HG03571 (cell line): ENCODE results near the gene GUCA1C.
A peak's percentile ranks its signal among the peaks of the same experiment; 100 is the strongest.

Experiments
- ATAC-seq: cut with Tn5 transposase; IDR thresholded peaks from one replicate; pipeline ENCODE4 v1.9.1; 2021; ENCODE audit not compliant: unreplicated experiment

The GUCA1C gene

DNA sequence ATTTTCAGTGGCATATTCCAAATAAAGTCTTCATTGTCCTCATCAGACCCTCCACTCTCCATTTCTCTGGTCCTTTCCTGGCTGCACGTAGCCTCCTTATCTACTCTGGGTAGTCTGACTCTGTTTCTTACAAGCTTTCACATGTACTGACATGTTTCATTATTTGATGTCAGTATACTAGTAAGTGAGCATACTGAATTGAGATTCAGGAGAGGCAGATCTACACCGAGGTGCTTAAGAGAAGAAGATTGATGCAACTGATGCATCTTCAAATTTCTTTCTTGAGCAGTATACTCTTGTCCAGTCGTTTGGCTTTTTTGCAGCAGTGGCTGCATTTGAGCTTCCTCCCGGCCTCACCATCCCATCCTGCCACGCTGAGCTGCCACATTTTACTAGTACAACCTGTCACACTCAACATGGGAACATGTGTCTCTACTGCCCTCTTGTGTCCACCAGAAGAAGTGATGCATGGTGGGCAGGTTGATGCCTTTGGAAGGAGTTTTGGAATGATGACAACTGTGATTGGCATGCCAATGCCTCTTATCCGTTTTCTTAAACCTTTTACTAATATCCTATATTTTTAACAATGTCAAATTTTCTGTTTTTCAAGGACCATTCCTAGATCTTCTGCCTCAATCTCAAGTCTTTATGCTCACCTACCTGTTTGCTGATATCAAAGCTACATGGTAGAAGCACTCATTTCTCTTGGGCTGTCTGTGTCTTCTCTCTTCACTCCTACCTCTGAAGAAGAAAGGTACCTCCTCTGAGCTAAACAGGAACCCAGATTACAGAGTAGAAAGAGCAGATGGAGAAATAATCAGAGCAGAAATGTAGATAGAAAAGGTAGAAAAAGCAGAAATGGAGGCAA, 38.7 kb downstream of the GUCA1C start:
- peak; percentile 91 for ATAC-seq

DNA sequence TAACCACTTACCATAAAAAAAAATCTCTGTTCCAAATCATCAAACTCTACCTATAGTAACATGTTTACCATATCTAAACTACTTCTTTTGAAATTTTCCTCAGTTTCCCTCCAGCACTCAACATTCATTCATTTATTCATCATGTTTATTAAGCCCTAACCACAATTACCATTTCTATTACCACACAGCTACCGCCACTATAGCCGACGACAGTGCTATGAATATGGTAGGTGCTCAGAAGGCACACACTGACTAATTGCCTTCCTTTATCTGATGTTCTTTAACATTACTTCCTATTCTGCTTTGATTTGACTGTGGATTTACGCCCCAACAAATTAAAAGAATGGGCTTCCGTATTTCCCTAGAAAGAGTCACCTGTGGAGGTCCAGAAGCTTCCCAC, 43.9 kb downstream of the GUCA1C start:
- ATAC-seq = no peak

GRCh38 chr3:108907194-108907593, 46.5 kb downstream of the GUCA1C start:
- no peak for ATAC-seq

DNA sequence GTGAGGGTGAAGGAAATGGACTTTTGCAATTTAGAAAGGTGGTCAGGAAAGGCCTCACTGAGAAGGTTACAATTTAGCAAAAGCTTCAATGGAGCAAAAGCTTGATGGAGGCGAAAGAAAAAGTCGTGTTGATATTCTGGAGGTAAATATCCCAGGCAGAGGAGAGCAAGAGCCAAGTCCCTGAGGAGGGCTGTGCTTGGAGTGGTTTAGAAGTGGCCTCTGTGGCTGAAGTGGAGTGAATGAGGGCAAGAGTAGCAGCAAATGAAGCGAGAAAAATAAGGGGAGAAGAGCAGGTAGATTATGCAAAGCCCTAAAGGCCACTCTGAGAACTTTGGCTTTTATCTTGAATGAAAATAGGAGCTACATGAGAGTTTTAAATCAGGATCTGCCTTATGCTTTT, 54.1 kb downstream of the GUCA1C start:
- ATAC-seq = no peak

- no peak for ATAC-seq
Observed at GRCh38 chr3:108897883-108898282, 55.8 kb downstream of the GUCA1C start.

GRCh38 chr3:108894981-108895380, 58.7 kb downstream of the GUCA1C start:
- no peak for ATAC-seq

DNA sequence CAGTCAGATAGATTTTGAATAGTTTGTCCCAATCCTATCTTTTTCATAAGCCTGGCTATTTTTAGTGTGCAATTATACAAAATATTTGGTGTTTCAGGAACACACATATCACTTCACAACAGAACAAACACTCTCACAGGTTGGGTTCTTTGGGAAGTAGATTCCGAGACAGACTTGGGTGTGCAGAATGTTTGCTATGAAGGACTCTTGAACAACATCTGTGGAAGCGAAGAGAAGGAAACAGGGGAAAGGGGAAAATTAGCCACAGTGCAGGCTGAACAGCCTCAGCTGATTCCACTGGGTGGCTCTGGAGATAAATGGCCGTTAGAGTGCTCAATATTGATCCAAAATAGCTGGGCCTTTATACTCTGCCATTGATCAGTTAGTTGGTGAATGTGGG, 61.8 kb downstream of the GUCA1C start:
- ATAC-seq = no peak

DNA sequence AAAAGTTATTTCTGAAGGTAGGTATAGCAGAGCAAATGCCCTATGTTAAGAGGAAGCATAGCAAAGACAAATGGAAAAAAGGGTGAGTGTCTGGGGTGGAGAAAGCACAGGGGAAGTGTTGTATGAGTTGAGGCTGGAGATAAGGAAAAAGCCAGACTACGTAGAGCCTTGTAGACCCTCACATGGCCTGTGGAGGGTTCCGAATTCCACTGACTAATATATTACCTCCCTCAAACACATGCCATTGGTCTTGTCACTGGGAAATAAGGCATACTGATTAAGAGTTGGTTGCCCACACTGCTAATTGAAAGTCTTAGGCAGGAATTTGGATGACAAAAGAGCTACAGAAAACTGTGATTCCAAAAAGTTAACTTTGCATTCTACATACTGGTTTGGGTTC, 65.9 kb downstream of the GUCA1C start:
- no peak for ATAC-seq

DNA sequence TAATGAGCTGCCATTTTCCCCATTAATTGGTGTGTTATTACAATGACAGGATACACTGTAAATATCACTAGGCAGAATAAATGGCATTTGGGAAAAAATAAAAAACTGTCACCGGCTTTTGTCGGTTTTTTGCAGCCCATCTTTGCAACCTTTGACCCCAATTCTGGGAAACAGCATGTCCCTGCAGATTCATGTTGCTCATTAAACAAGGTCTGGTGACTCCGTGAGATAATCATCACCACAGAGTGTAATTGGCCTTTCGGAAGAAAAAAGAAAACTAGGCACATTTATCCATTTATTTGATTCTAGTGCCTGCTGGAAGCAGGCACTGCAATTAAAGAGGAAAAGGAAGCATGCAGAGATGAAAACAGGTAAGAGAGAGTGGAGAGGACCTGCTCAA, 66.6 kb downstream of the GUCA1C start:
- ATAC-seq = no peak

DNA sequence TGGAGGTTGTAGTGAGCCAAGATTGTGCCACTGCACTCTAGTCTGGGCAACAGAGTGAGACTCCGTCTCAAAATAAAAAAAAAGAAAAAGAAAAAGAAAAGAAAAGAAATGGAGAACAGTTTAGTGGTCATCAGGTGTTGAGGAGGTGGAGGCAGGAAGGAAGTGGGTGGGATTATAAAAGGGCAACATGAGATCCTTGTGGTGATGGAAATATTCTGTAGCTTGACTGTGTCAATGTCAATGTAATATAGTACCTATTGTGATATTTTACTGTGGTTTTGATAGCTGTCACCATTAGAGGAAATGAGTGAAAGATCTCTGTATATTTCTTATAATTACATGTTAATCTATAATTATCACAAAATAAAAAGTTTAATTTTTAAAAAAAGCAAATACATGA, 70.3 kb downstream of the GUCA1C start:
- no peak for ATAC-seq

- no peak for ATAC-seq
Observed at GRCh38 chr3:108882762-108883161, 70.9 kb downstream of the GUCA1C start.

- ATAC-seq = no peak
Observed at GRCh38 chr3:108879915-108880314, 73.8 kb downstream of the GUCA1C start.

GRCh38 chr3:108877901-108878300, 75.8 kb downstream of the GUCA1C start:
- ATAC-seq = no peak

GRCh38 chr3:108863799-108864135, 89.9 kb downstream of the GUCA1C start:
- no peak for ATAC-seq

DNA sequence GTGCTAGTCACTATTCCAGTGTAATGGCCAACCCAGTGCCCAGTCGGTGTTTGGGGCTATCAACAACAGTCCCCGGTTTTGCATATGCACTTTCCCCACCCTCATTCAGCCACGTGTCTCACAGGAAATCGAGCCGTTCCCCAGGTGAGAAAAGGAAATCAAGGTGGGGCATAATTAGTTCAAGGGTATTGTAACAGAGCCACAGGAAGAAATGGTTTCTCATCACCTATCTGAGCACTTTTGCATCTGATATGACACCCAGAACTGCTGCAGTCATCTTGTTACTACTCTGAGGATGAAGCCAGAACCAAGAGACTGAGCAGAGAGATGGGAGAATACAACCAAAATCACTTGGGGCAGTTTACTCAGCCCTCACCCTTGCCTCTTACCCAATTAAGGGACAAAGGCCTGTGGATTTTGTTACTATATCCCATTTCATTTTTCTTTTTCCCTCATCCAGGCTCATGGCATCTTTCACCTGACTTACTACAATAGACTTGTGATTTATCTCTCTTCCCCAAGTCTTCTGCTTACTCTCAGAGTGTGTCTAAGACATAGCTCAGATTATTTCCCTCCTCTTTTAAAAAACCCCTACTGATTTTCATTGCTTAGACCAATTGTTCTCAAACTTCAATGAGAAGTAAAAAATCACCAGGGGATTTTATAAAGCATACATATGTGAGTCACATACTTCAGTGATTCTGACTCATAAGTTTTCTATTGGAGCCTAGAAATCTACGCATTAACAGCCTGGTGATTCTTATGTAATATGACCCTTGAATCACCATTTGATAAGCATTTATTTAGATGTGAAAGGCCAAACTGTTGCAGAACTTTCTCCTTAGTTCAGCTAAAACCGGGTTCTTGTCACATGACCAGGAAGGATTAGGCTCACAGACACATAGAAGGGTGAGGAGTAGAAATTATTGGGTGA, 90.5 kb downstream of the GUCA1C start:
- ATAC-seq = no peak

GRCh38 chr3:108861401-108861800, 92.3 kb downstream of the GUCA1C start:
- no peak for ATAC-seq
